Kidney (tissue), 22 donors: ENCODE measurements around the gene ZNF624. TPM values are rescaled to one million over a fixed set of nuclear protein-coding genes. Genes with fewer than 3 reads are reported as not detected.
"Not testable (repeated sequence)": the region's sequence is repeated elsewhere in the genome, so short reads cannot be mapped to it uniquely, and the experiment has no call there.

Experiments used
- DNase-seq, 5 donors: peaks; one replicate each; pipeline ENCODE4 v3.0.0-alpha.2; 2013 to 2020
- FAIRE-seq: peaks from 2 replicates; lab custom pipeline; 2012; peaks lifted over from hg19 to GRCh38; lab: Jason Lieb, UNC
- H3K27ac ChIP-seq, 2 donors: one replicate each; pipeline ENCODE4 v1.7.0; 2013; ENCODE audit warnings: low read depth in 2 of 2, low read length in 2 of 2, inconsistent platforms in 1 of 2
- H3K27me3 ChIP-seq: one replicate; pipeline ENCODE4 v1.7.1; 2013; ENCODE audit warnings: low read length, inconsistent platforms; ENCODE audit not compliant: control insufficient read depth, insufficient read depth
- H3K36me3 ChIP-seq, 3 donors: one replicate each; pipeline versions ENCODE4 v1.7.0 to v1.7.1; 2013; ENCODE audit warnings: low read length in 3 of 3, control low read depth in 1 of 3, inconsistent platforms in 1 of 3; ENCODE audit not compliant: insufficient read depth in 3 of 3, control insufficient read depth in 2 of 3
- H3K4me1 ChIP-seq, 3 donors: one replicate each; pipeline versions ENCODE4 v1.7.0 to v1.7.1; 2013; ENCODE audit warnings: low read length in 3 of 3, inconsistent platforms in 1 of 3, low read depth in 1 of 3; ENCODE audit not compliant: control insufficient read depth in 2 of 3, insufficient read depth in 2 of 3
- H3K4me3 ChIP-seq, 3 donors: one replicate each; pipeline versions ENCODE4 v1.7.0 to v1.8.1; 2013; ENCODE audit warnings: low read length in 3 of 3, control low read depth in 1 of 3, inconsistent platforms in 1 of 3
- H3K9ac ChIP-seq, 3 donors: one replicate each; pipeline versions ENCODE4 v1.7.0 to v1.7.1; 2013; ENCODE audit warnings: low read length in 3 of 3, control low read depth in 1 of 3, inconsistent platforms in 1 of 3
- H3K9me3 ChIP-seq, 3 donors: one replicate each; pipeline versions ENCODE4 v1.7.0 to v1.7.1; 2013; ENCODE audit warnings: low read length in 3 of 3, control low read depth in 1 of 3, inconsistent platforms in 1 of 3; ENCODE audit not compliant: control insufficient read depth in 2 of 3, insufficient read depth in 1 of 3
- intact Hi-C: fragments of 100-400 bp; cut with DNase I; formaldehyde crosslinking; loops from one replicate; pipeline ENCODE4 v1.11.1; 2022
- long read RNA-seq, 10 donors: library from polyadenylated mRNA in 1 of 10; unstranded in 1 of 10; transcript quantifications; one replicate each; pipeline ENCODE4 v2.0.0 and lab custom pipeline, GENCODE V29; 2021 to 2026
- polyA plus RNA-seq: library from polyadenylated mRNA; stranded (reverse); fragments of 350-450 nt; fragmentation: Illumina TruSeq; extraction: RNeasy Lipid Tissue Mini Kit (QIAGEN cat#74804); gene quantifications from one replicate; pipeline ENCODE4 v1.2.3, GENCODE V29; 2014; ENCODE audit warnings: low read depth, low replicate concordance; ENCODE audit not compliant: insufficient read depth
- total RNA-seq: library from RNA; stranded (reverse); fragmentation: NEBNext Ultra II Directional; extraction: Animal tissue kit (Norgen Biotek cat#: 25700); gene quantifications from one replicate; pipeline ENCODE4 v1.2.1, GENCODE V29; 2021
- TF ChIP-seq, protein P1 (sequence below): IDR thresholded peaks from 3 replicates; pipeline ENCODE4 v1.5.1; 2012; ENCODE audit warnings: mild to moderate bottlenecking, moderate library complexity, borderline replicate concordance; ENCODE audit not compliant: insufficient read depth; ENCODE audit errors: extremely low read depth
- donor health status: control.
- donor health status: control.
- donor health status: control.
- donor health status: control.
- donor health status: control.
- donor health status: DM: yes; HTN: yes; CAD: no.
- donor health status: Normal renal cell carcinoma (clear cell type).

The ZNF624 gene
- total RNA-seq (7.8 TPM), polyA plus RNA-seq (0.90 TPM)
- long read RNA-seq, donor 1, full-length matches to known transcripts: 9 of 9 reads
- long read RNA-seq, donor 1, partial matches to known transcripts: 0 of 9 reads
- long read RNA-seq, donor 1, other reads (novel, unspliced or antisense): 0 of 9 reads
- long read RNA-seq, donor 2, full-length matches to known transcripts: 11 of 11 reads
- long read RNA-seq, donor 2, partial matches to known transcripts: 0 of 11 reads
- long read RNA-seq, donor 2, other reads (novel, unspliced or antisense): 0 of 11 reads
- long read RNA-seq, donor 3, full-length matches to known transcripts: 4 of 4 reads
- long read RNA-seq, donor 3, partial matches to known transcripts: 0 of 4 reads
- long read RNA-seq, donor 3, other reads (novel, unspliced or antisense): 0 of 4 reads
- long read RNA-seq, donor 4, full-length matches to known transcripts: 4 of 4 reads
- long read RNA-seq, donor 4, partial matches to known transcripts: 0 of 4 reads
- long read RNA-seq, donor 4, other reads (novel, unspliced or antisense): 0 of 4 reads
- long read RNA-seq, donor 5: 0 reads
- long read RNA-seq, donor 6, full-length matches to known transcripts: 4 of 4 reads
- long read RNA-seq, donor 6, partial matches to known transcripts: 0 of 4 reads
- long read RNA-seq, donor 6, other reads (novel, unspliced or antisense): 0 of 4 reads
- long read RNA-seq, donor 7, full-length matches to known transcripts: 1 of 2 reads
- long read RNA-seq, donor 7, partial matches to known transcripts: 0 of 2 reads
- long read RNA-seq, donor 7, other reads (novel, unspliced or antisense): 1 of 2 reads
- long read RNA-seq, donor 8, full-length matches to known transcripts: 11 of 11 reads
- long read RNA-seq, donor 8, partial matches to known transcripts: 0 of 11 reads
- long read RNA-seq, donor 8, other reads (novel, unspliced or antisense): 0 of 11 reads
- long read RNA-seq, donor 9, full-length matches to known transcripts: 3 of 3 reads
- long read RNA-seq, donor 9, partial matches to known transcripts: 0 of 3 reads
- long read RNA-seq, donor 9, other reads (novel, unspliced or antisense): 0 of 3 reads
- long read RNA-seq, donor 10, full-length matches to known transcripts: 7 of 7 reads
- long read RNA-seq, donor 10, partial matches to known transcripts: 0 of 7 reads
- long read RNA-seq, donor 10, other reads (novel, unspliced or antisense): 0 of 7 reads

DNA sequence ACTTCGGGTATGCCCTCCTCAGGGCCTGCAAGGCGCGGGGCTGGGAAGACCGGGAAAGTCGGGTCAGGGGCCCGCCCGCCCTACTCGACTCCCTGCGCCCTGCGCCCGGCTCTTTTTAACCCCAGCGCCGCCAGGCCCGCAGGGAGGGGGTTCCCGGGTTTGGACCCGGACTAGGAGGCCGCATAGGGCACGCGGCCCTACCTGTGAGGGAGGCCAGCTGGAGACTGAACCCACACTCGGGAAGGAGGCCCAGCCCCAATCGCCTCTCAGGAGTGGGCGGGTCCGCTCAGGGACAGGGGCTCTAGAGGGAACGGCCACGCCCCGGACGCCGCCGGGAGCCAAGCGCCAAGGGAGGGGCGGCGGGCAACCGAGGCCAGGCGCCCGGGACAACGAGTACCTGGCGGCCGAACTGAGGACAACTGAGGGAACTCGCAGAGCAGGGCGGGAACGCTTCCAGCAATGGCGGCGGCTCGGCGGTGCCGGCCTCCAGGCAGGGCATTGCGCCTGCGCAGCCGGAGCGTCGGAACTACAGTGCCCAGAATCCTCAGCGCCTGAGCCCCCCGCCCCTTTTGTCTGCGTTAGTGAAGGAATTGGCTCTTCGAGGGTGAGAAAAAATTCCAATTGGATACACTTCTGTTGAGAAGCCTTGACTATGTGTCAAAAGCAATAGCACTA is at the start of gene ZNF624:
Gene ZNF624 (minus strand): TSS at position 484 of the 675 bp plus-strand sequence.
- Histone ChIP-seq H3K27ac (peak within 1 kb of the TSS; percentile 90 to 93), H3K27me3 (no peaks in the 10 kb centered on the region), H3K36me3 (no peaks in the 10 kb centered on the region), H3K9me3 (no peaks in the 10 kb centered on the region), H3K4me3 (peak within 1 kb of the TSS; percentile 68 to 91 (median 86)), H3K4me1 (peaks cover 0 to 7% (median 0%) of the 10 kb centered on the region in 3 donors), H3K9ac (peak within 1 kb of the TSS; percentile 64 to 85 (median 74))
- intact Hi-C loops: no loop called here
- peak; percentile 95 to 98 (median 97) for DNase-seq
- TF ChIP-seq, protein P1, sequence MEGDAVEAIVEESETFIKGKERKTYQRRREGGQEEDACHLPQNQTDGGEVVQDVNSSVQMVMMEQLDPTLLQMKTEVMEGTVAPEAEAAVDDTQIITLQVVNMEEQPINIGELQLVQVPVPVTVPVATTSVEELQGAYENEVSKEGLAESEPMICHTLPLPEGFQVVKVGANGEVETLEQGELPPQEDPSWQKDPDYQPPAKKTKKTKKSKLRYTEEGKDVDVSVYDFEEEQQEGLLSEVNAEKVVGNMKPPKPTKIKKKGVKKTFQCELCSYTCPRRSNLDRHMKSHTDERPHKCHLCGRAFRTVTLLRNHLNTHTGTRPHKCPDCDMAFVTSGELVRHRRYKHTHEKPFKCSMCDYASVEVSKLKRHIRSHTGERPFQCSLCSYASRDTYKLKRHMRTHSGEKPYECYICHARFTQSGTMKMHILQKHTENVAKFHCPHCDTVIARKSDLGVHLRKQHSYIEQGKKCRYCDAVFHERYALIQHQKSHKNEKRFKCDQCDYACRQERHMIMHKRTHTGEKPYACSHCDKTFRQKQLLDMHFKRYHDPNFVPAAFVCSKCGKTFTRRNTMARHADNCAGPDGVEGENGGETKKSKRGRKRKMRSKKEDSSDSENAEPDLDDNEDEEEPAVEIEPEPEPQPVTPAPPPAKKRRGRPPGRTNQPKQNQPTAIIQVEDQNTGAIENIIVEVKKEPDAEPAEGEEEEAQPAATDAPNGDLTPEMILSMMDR: no peak
- FAIRE-seq: peak; percentile 44

DNA sequence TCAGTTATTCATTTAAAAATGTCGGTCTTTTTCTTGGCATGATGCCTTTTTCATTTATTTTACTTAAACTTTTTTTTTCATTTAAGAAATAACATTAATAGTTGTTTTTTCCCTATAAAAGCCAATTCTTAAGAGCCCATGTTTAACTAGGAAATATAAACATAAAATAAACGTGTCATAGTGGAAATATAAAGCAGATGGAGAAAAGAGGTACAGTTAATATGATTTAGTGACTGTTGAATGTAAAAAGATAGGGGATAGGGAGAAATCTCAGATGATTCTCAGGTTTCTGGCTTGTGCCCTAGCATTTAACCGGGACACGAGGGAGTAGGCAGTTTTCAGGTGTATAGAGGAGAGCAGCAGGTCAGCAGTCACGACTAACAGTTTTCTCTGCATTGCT is 44.0 kb upstream of the ZNF624 start:
- H3K9me3 ChIP-seq, H3K4me1 ChIP-seq, H3K4me3 ChIP-seq, H3K9ac ChIP-seq, H3K36me3 ChIP-seq, FAIRE-seq, H3K27ac ChIP-seq, intact Hi-C loops, H3K27me3 ChIP-seq, DNase-seq: not testable (repeated sequence)

DNA sequence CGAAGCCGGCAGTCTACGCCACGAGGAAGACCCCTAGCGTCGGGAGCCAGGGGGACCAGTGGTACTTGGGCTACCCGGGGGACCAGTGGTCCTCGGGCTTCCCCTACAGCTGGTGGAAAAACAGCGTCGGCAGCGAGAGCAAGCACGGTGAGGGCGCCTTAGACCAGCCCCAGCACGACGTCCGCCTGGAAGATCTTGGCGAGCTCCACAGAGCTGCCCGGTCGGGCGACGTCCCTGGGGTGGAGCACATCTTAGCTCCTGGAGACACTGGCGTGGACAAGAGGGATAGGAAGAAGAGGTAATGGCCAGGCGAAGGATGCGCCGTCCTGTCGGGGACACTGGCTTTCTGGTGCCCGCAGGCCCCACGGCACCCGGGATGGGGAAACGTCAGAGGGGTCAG is 36.8 kb upstream of the ZNF624 start:
- H3K4me1 ChIP-seq, H3K9me3 ChIP-seq, DNase-seq, H3K4me3 ChIP-seq, H3K9ac ChIP-seq, intact Hi-C loops, H3K27me3 ChIP-seq, H3K36me3 ChIP-seq, FAIRE-seq, H3K27ac ChIP-seq: not testable (repeated sequence)

DNA sequence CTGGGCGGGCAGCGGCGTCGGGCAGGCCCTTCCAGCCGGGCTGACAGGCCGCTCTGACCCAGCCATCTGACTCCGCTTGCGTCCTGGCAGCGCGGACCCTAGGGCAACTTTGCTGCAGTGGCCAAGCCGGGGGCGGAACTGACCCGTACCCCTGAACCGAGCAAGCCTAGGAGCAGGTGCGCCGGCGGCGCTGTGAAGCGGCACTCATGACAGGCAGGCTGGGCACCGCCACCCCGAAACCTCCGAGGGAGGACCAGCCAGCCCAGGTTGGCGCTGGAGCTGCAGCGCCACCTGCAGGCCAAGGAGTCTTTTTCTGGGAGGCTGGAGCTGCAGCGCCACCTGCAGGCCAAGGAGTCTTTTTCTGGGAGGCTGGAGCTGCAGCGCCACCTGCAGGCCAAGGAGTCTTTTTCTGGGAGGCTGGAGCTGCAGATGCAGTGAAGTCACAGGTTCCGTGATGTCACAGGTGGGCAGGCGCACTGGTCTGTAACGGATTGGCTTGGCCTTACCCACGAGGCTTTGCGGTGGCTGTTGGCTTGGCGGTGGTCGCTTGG is 36.2 kb upstream of the ZNF624 start, which contains the start of gene CCDC144A:
Gene CCDC144A (plus strand): TSS at position 511 of the 551 bp plus-strand sequence. CDS start 160 bp downstream, outside the sequence.
- intact Hi-C loops, H3K9me3 ChIP-seq, H3K4me3 ChIP-seq, H3K36me3 ChIP-seq, H3K27me3 ChIP-seq, FAIRE-seq, H3K27ac ChIP-seq, H3K9ac ChIP-seq, H3K4me1 ChIP-seq: not testable (repeated sequence)
- DNase-seq: peak in 1 of 5 donors; percentile 68

DNA sequence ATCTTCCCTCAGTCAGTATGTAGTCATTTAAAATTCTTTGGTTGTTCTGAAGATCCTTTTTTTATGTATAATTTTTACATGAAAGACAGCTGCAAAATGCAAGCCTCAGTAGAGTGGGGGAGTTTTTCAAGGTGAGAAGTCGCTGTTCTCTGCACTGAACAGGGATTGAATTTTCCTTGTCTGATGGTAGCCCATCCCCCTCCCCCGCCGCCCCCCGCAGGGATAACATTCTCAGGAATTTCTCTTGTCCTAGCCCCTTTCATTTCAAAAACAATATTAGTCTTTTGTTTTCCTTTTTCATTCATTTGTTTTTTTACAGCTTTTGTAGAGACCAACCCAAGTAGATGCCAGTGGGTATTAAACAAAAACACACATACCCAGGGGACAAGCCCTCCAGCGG is 33.5 kb upstream of the ZNF624 start:
- H3K9me3 ChIP-seq, DNase-seq, H3K9ac ChIP-seq, H3K27ac ChIP-seq, H3K27me3 ChIP-seq, H3K4me1 ChIP-seq, FAIRE-seq, H3K4me3 ChIP-seq, intact Hi-C loops, H3K36me3 ChIP-seq: not testable (repeated sequence)

DNA sequence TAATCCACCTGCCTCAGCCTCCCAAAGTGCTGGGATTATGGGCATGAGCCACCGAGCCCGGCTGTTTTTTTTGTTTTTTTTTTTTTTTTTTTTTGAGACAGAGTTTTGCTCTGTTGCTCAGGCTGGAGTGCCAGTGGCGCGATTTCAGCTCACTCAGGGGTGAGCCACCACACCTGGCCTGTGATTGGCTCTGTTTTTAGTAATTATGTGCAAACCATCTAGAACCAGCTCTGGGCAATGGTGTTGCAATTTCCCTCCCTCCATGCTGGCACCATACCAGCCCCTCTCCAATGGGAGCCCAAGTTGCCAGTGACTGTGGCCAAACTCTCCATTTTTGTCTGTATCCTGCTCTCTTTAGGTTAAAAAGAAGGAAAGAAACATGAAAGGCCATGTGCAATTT is 32.4 kb upstream of the ZNF624 start:
- intact Hi-C loops, H3K36me3 ChIP-seq, H3K9me3 ChIP-seq, H3K4me1 ChIP-seq, H3K4me3 ChIP-seq, FAIRE-seq, H3K27ac ChIP-seq, DNase-seq, H3K9ac ChIP-seq, H3K27me3 ChIP-seq: not testable (repeated sequence)
